ENCODE measurements around the gene LOXL4. TPM values are rescaled to one million over a fixed set of nuclear protein-coding genes. Genes with fewer than 3 reads are reported as not detected.

The LOXL4 gene
- total RNA-seq, 1 donor from 2014 or later, result 1.7 TPM

DNA sequence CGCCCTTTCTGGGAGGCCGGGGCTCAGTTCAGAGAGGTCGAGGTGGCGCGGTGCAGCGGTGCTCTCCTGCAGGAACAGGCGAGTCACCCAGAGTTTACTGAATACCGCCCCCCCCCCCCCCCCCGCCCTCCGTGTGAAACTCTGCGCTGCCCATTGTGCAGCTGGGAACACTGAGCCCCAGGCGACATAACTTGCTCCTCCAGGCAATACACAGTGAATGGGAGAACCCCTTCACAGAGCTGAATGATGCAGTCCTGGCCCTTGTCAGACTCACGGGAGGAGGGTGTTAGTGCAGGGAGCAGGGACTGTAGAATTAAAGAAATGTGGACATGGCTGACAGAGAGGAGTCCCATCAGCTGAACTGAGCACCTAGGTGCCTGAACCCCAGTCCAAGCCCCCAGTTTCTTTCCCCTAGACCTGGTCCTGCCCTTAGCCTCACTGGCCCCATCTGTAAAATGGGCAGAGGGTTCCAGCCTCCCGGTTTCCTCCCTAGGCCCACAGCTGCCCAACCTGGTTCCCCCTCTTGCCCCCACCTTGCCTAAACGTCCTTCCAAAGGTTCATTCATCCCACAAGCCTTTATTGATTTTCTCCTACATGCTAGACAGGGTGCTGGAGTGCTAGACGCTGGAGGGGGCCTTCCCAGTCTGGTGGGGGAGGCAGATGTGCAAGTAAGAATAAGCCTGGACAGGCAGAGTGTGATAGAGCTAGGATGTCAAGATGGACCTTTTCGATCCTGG is 869 bp upstream of the LOXL4 start:
- Mint-ChIP-seq H3K27me3 (ENCODE audit: low read depth) (peaks cover 8% of the 10 kb centered on the region), H3K27ac (ENCODE audit: unreplicated experiment) (peak overlapping the region; percentile 35)
- DNase-seq (ENCODE audit: low read depth, low spot score), result no peak

DNA sequence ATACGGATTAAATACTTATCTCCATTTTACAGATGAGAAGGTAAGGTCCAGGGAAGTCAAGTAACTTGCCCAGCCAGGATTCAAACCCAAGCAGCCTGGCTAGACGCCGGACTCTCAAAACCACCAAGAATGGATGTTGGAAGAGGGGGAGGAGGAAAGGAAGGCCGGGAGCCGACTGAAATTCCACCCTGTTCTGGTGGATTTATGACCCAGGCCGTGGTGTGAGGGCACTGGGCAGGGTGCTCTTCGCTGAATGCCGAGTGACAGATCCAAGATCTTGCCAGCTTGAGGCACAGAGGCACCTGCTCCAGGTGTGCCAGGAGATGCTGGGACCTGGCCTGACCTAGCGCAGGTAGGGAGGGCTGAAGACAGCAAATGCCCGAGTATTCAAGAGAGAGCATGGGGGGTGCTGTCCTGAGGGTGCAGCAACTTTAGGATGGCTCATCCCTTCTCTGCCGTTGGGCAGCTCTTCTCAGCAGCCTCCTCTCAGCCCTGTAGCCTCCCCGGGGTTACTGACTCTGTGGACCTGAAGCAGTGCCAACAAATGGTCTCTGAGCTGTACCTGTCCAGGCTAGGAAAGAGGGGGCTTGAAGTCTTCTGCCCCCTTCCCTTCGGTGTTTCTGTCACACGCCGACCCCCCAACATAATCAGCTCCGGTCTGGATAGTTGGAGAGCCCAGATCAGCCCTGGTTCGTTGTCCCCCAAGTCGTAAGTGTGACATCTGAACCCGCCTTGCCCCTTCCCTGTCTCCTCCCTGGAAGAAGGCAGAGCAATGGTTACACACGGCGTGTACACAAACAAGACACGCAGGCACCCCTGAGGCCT is 713 bp downstream of the LOXL4 start:
- Mint-ChIP-seq H3K27ac (ENCODE audit: unreplicated experiment) (peak overlapping the region; percentile 47), H3K36me3 (ENCODE audit: low read depth) (no peaks in the 10 kb centered on the region)
- DNase-seq (ENCODE audit: low read depth, low spot score), result no peak

More for the DNA sequence above, 869 bp upstream of the LOXL4 start:
- Mint-ChIP-seq H3K9me3 (no peaks in the 10 kb centered on the region), H3K4me1 (peaks cover 47% of the 10 kb centered on the region), H3K36me3 (ENCODE audit: low read depth) (no peaks in the 10 kb centered on the region), H3K4me3 (peak overlapping the region; percentile 84)
- TF ChIP-seq, protein P1, sequence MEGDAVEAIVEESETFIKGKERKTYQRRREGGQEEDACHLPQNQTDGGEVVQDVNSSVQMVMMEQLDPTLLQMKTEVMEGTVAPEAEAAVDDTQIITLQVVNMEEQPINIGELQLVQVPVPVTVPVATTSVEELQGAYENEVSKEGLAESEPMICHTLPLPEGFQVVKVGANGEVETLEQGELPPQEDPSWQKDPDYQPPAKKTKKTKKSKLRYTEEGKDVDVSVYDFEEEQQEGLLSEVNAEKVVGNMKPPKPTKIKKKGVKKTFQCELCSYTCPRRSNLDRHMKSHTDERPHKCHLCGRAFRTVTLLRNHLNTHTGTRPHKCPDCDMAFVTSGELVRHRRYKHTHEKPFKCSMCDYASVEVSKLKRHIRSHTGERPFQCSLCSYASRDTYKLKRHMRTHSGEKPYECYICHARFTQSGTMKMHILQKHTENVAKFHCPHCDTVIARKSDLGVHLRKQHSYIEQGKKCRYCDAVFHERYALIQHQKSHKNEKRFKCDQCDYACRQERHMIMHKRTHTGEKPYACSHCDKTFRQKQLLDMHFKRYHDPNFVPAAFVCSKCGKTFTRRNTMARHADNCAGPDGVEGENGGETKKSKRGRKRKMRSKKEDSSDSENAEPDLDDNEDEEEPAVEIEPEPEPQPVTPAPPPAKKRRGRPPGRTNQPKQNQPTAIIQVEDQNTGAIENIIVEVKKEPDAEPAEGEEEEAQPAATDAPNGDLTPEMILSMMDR (conservative IDR thresholded peaks at IDR 0.05), result no peak

DNA sequence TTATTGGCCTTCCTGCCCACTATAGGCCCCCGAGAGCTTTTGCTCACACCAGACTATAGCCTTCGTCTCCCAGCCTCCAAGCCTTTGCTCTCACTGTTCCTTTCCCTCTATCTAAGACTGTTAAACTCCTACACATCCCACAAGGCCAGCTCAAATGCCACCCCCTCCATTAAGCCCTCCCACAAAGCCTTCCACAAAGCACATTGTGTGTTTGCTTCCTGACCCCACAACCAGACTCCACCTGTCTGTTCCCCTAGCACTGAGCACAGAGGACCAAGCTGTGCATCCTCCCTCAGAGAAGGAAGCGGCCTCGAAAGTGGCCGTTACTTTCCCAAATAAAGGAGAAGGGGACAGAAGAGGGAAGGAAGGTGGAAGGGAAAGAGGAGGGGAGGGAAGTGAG is 1.3 kb downstream of the LOXL4 start:
- no peaks in the 10 kb centered on the region for H3K36me3 Mint-ChIP-seq (ENCODE audit: low read depth)
- TF ChIP-seq, protein P1 (conservative IDR thresholded peaks at IDR 0.05), result no peak
- peaks cover 8% of the 10 kb centered on the region for H3K27me3 Mint-ChIP-seq (ENCODE audit: low read depth)
- H3K4me1 Mint-ChIP-seq, result peaks cover 47% of the 10 kb centered on the region
- no peak for DNase-seq (ENCODE audit: low read depth, low spot score)
- H3K27ac Mint-ChIP-seq (ENCODE audit: unreplicated experiment), result no peak overlapping the region
- H3K9me3 Mint-ChIP-seq, result no peaks in the 10 kb centered on the region
- H3K4me3 Mint-ChIP-seq, result peak overlapping the region; percentile 80

More for the DNA sequence above, 713 bp downstream of the LOXL4 start:
- TF ChIP-seq, protein P1 (conservative IDR thresholded peaks at IDR 0.05), result no peak
- peaks cover 47% of the 10 kb centered on the region for H3K4me1 Mint-ChIP-seq
- H3K27me3 Mint-ChIP-seq (ENCODE audit: low read depth), result peaks cover 8% of the 10 kb centered on the region
- no peaks in the 10 kb centered on the region for H3K9me3 Mint-ChIP-seq
- peak overlapping the region; percentile 89 for H3K4me3 Mint-ChIP-seq

DNA sequence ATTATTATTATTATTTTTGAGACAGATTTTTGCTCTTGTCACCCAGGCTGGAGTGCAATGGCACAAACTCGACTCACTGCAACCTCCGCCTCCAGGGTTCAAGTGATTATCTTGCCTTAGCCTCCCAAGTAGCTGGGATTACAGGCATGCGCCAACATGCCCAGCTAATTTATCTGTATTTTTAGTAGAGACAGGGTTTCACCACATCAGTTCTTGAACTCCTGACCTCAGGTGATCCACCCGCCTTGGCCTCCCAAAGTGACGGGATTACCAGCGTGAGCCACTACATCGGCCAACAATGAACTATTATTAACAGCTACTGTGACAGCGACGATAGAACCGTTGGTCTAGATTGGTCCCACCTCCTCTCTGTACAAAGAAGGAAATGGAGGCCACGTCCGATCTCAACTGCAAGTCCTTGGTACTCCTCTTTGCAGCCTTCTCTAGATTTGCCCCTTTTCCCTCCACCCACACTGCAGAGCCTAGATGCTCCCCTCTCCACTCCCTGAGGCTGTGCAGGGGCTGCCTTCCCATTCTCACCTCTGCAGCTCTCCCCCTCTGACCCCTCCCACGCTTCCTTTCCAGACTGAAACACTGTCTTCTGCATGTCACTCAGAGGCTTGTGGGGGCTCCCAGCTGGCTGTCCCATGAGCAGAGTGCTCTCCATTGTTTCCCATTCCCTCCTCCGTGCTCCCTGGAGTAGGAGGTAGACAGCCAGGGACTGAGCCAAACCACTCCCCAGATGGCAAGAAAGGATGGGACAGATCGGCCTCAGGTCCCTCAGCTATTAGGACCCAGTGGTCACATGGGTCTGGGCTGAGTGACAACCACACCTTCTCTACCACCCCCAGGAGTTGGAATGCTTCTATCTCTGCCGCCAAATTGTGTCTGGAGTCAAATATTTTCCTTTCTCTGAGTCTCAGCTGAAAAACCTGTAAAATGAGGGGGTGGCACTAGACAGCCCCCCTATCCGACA is 2.3 kb downstream of the LOXL4 start:
- H3K36me3 Mint-ChIP-seq (ENCODE audit: low read depth), result no peaks in the 10 kb centered on the region
- peaks cover 47% of the 10 kb centered on the region for H3K4me1 Mint-ChIP-seq
- peaks cover 8% of the 10 kb centered on the region for H3K27me3 Mint-ChIP-seq (ENCODE audit: low read depth)
- no peak for DNase-seq (ENCODE audit: low read depth, low spot score)
- peak overlapping the region; percentile 62 for H3K4me3 Mint-ChIP-seq
- no peaks in the 10 kb centered on the region for H3K9me3 Mint-ChIP-seq
- TF ChIP-seq, protein P1 (conservative IDR thresholded peaks at IDR 0.05), result no peak
- peak overlapping the region; percentile 45 for H3K27ac Mint-ChIP-seq (ENCODE audit: unreplicated experiment)
